ENCODE data around the gene ATP11A. TPM values are rescaled to one million over a fixed set of nuclear protein-coding genes. Genes with fewer than 3 reads are reported as not detected.

ATP11A gene
- total and polyA plus RNA-seq, 9 of the 15 experiments (the other 6 are each of a cell fraction or from before 2014, with no cell fraction given): 0.38 to 34.2 (median 4.2) TPM

DNA sequence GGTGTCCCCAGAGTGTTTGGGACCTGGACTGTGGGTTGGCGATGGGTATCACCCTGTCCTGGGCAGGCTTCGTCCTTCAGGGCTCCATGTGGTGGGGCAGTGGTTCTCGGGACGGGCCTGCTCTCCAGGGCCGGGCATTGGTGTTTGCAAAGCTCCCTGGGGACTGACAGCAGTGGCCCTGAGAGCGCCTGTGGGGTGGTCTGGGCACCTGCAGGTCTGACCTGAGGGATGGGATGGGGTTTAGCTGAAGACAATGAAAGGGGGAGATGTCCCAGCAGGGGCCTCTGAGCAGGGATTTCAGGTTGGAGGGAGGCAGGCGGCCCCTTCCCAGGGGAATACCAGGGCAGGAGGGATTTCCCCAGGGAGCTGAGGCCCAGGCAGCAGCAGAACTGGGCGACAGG is 210.9 kb downstream of the ATP11A start (continued):
- TF ChIP-seq, protein P1, sequence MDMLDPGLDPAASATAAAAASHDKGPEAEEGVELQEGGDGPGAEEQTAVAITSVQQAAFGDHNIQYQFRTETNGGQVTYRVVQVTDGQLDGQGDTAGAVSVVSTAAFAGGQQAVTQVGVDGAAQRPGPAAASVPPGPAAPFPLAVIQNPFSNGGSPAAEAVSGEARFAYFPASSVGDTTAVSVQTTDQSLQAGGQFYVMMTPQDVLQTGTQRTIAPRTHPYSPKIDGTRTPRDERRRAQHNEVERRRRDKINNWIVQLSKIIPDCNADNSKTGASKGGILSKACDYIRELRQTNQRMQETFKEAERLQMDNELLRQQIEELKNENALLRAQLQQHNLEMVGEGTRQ (CRISPR knock-in tag; IDR thresholded peaks at IDR 0.05): no peak
- TF ChIP-seq SP2 (IDR thresholded peaks at IDR 0.05; ENCODE audit: extremely low read depth, low read depth, low read length, poor library complexity, severe bottlenecking) (no peak), ZNF347 (CRISPR knock-in tag; IDR thresholded peaks at IDR 0.05; ENCODE audit: low read depth) (no peak)

DNA sequence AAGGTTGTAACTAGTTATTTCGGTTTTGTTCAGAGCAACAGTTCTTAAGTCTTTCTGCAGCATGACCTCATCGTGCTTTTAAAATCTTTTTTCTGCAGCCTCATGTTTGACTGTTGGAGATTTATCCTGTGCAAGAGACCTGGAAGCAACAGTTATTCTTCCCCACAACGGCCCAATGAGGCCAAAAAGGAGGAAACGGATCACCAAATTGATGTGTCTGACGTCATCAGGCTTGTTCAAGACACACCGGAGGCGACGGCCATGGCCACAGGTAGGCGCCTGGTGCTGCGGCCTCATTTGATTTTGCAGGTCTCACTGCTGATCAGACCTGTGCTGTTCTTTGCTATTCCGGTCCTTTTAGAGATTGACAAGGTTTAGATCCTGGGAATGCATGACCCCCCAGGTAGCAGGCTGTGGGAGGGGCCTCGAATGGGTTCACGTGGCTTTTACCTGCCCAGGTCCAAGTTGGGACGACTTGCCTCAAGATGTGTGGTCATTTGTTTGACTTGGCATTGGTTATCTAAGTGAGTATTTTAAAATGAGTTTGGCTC is 212.3 kb downstream of the ATP11A start:
- Histone ChIP-seq H4K20me1 (replicated peaks; ENCODE audit: control insufficient read depth, insufficient read depth, low read length) (peaks cover 4% of the 10 kb centered on the region; the same call in 1 of the 2 replicates), H3K4me1 (replicated peaks in 1 of 2; ENCODE audit: control insufficient read depth in 2 of 2, insufficient read depth in 2 of 2, low read length in 2 of 2) (peaks cover 0 to 4% of the 10 kb centered on the region in 2 experiments; a peak in 2 of 5 replicates), H2AFZ (ENCODE audit: low read depth, low read length) (no peak overlapping the region), H3K27ac (ENCODE audit: extremely low read depth, low read depth, low read length) (no peak overlapping the region), H3K9me3 (replicated peaks; ENCODE audit: control insufficient read depth, insufficient read depth, low read depth, low read length) (no peaks in the 10 kb centered on the region), H3K4me3 (no peak overlapping the region), H3K36me3 (ENCODE audit: control insufficient read depth, insufficient read depth, low read length) (no peaks in the 10 kb centered on the region), H3K27me3 (ENCODE audit: control insufficient read depth in 2 of 2, insufficient read depth in 2 of 2, low read length in 2 of 2) (peaks cover 34 to 88% of the 10 kb centered on the region in 2 experiments; a peak in 4 of 5 replicates), H3K9ac (ENCODE audit: insufficient read depth in 1 of 2, low read depth in 2 of 2, low read length in 2 of 2) (no peak overlapping the region), H3K9me1 (ENCODE audit: control insufficient read depth, insufficient read depth, low read length) (no peaks in the 10 kb centered on the region), H3K79me2 (ENCODE audit: control insufficient read depth, insufficient read depth, low read length) (no peaks in the 10 kb centered on the region), H3K4me2 (ENCODE audit: insufficient read depth, low read length) (no peak overlapping the region)
- intact Hi-C loops (cut with micrococcal nuclease): no loop called here
- ChIA-PET POLR2A (no interaction called here), CTCF (ENCODE audit: low intra/inter-chr PET ratio) (no interaction called here)
- peak in 1 of 4 experiments; percentile 13 for DNase-seq (ENCODE audit: extremely low read depth in 1 of 4, low spot score in 3 of 4)
- WGBS (ENCODE audit: insufficient coverage, low coverage, missing lambda C conversion rate): 1% methylated on average over 14 of the region's 14 CpGs
- FAIRE-seq: no peak
- ATAC-seq: no peak
- in situ Hi-C loops (cut with MboI): no loop called here
- BruUV-seq (replicated peaks): no TSS peak
- TF ChIP-seq SUPT5H (IDR thresholded peaks at IDR 0.05): no peak
- TF ChIP-seq PURB (CRISPR knock-in tag; IDR thresholded peaks at IDR 0.05; ENCODE audit: low read depth): no peak
- TF ChIP-seq RNF2 (IDR thresholded peaks at IDR 0.05): no peak
- no peak for TF ChIP-seq CC2D1A (IDR thresholded peaks at IDR 0.05)
- TF ChIP-seq, protein P2, sequence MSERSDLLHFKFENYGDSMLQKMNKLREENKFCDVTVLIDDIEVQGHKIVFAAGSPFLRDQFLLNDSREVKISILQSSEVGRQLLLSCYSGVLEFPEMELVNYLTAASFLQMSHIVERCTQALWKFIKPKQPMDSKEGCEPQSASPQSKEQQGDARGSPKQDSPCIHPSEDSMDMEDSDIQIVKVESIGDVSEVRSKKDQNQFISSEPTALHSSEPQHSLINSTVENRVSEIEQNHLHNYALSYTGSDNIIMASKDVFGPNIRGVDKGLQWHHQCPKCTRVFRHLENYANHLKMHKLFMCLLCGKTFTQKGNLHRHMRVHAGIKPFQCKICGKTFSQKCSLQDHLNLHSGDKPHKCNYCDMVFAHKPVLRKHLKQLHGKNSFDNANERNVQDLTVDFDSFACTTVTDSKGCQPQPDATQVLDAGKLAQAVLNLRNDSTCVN (CRISPR knock-in tag; IDR thresholded peaks at IDR 0.05): no peak
- TF ChIP-seq CAMTA2 (CRISPR knock-in tag; conservative IDR thresholded peaks at IDR 0.05): no peak
- peak; percentile 35; the same call in 1 of the 2 replicates for TF ChIP-seq ATF7 (IDR thresholded peaks at IDR 0.05)
- TF ChIP-seq ZNF695 (CRISPR knock-in tag; IDR thresholded peaks at IDR 0.05): no peak
- TF ChIP-seq, protein P3, sequence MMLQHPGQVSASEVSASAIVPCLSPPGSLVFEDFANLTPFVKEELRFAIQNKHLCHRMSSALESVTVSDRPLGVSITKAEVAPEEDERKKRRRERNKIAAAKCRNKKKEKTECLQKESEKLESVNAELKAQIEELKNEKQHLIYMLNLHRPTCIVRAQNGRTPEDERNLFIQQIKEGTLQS (IDR thresholded peaks at IDR 0.05): peak; percentile 52; the same call in 1 of the 2 replicates
- TF ChIP-seq, protein P3 (CRISPR knock-in tag; conservative IDR thresholded peaks at IDR 0.05): no peak
- TF ChIP-seq, protein P4, sequence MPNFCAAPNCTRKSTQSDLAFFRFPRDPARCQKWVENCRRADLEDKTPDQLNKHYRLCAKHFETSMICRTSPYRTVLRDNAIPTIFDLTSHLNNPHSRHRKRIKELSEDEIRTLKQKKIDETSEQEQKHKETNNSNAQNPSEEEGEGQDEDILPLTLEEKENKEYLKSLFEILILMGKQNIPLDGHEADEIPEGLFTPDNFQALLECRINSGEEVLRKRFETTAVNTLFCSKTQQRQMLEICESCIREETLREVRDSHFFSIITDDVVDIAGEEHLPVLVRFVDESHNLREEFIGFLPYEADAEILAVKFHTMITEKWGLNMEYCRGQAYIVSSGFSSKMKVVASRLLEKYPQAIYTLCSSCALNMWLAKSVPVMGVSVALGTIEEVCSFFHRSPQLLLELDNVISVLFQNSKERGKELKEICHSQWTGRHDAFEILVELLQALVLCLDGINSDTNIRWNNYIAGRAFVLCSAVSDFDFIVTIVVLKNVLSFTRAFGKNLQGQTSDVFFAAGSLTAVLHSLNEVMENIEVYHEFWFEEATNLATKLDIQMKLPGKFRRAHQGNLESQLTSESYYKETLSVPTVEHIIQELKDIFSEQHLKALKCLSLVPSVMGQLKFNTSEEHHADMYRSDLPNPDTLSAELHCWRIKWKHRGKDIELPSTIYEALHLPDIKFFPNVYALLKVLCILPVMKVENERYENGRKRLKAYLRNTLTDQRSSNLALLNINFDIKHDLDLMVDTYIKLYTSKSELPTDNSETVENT (CRISPR knock-in tag; IDR thresholded peaks at IDR 0.05): no peak
- no peak for TF ChIP-seq ESRRB (CRISPR knock-in tag; IDR thresholded peaks at IDR 0.05; ENCODE audit: borderline replicate concordance)
